Pancreas (tissue), 10 donors: ENCODE data around the gene CATSPERB. TPM values are rescaled to one million over a fixed set of nuclear protein-coding genes. Genes with fewer than 3 reads are reported as not detected.

Source experiments
- ATAC-seq, 4 donors: fragments of 200-7000 bp; cut with Tn5 transposase; one replicate each; pipeline versions ENCODE4 v1.8.0 to v1.9.1; 2020; ENCODE audit warnings: mild to moderate bottlenecking in 4 of 4, moderate library complexity in 4 of 4
- DNase-seq, 6 donors: peaks; one replicate each; pipeline ENCODE4 v3.0.0-alpha.2; 2020
- FAIRE-seq: peaks from 2 replicates; lab custom pipeline; 2012; peaks lifted over from hg19 to GRCh38; lab: Jason Lieb, UNC
- H3K27ac ChIP-seq, 4 donors: fragments of 200-600 bp; sonication (generic); 1 replicate in 3 of 4; 2 replicates in 1 of 4; pipeline versions ENCODE4 v1.5.0 to v1.8.0; 2020
- H3K27me3 ChIP-seq, 4 donors: fragments of 200-600 bp; one replicate each; pipeline ENCODE4 v1.8.0; 2021
- H3K36me3 ChIP-seq, 3 donors: fragments of 200-600 bp; sonication (generic) in 1 of 3; one replicate each; pipeline versions ENCODE4 v1.5.0 to v1.8.0; 2020 to 2021
- H3K4me1 ChIP-seq, 3 donors: fragments of 200-600 bp; one replicate each; pipeline ENCODE4 v1.8.0; 2021
- H3K4me3 ChIP-seq, 4 donors: fragments of 200-600 bp; sonication (generic) in 2 of 4; one replicate each; pipeline versions ENCODE4 v1.5.0 to v1.8.0; 2020 to 2021
- H3K9me3 ChIP-seq, 4 donors: fragments of 200-600 bp; one replicate each; pipeline ENCODE4 v1.8.0; 2021
- whole genome bisulfite sequencing, 2 donors: extraction: QIAGEN DNeasy Blood & Tissue Kit; methylation state at CpG; one replicate each; pipeline ENCODE4 v1.1.7; 2013; 5-methylcytosine and 5-hydroxymethylcytosine counted together
- intact Hi-C, 3 donors: fragments of 100-400 bp; cut with DNase I; formaldehyde crosslinking; loops; one replicate each; pipeline versions ENCODE4 v1.11.1 to v1.14.2; 2022
- polyA plus RNA-seq, 2 donors: library from polyadenylated mRNA; stranded (reverse); fragments of 200-250 nt; gene quantifications; one replicate each; pipeline ENCODE4 v1.2.3, GENCODE V29; 2013
- total RNA-seq, 6 donors: library from RNA; stranded (reverse); fragmentation: NEBNext Ultra II Directional in 4 of 6; extraction: Animal tissue kit (Norgen Biotek cat#: 25700) in 4 of 6; gene quantifications; one replicate each; pipeline versions ENCODE4 v1.2.1 to v1.2.4, GENCODE V29; 2021 to 2023
- TF ChIP-seq, protein P1 (sequence below), 4 donors: fragments of 200-600 bp; sonication (generic) in 3 of 4; IDR thresholded peaks; one replicate each; pipeline versions ENCODE4 v1.5.0 to v1.8.0; 2021; ENCODE audit warnings: antibody characterized with exemption in 4 of 4
- donor health status: healthy with polysubstance abuse.
- donor health status: DM: no; HTN: no; CAD: no; lungs with moderate emphysema.
- donor health status: DM: no; HTN: no; CAD: no.
- donor health status: control.
- donor health status: control.
- donor health status: Bipolar disorder and iron deficiency.
- donor health status: DM: yes; HTN: yes; CAD: no.
- donor health status: DM: no; HTN: no; CAD: no.
- donor health status: DM: no; HTN: no; CAD: no.
- donor health status: DM: yes; HTN: yes; CAD: no.

CATSPERB gene
- total and polyA plus RNA-seq, 8 donors = 6.0 to 40.0 (median 18.6) TPM

DNA sequence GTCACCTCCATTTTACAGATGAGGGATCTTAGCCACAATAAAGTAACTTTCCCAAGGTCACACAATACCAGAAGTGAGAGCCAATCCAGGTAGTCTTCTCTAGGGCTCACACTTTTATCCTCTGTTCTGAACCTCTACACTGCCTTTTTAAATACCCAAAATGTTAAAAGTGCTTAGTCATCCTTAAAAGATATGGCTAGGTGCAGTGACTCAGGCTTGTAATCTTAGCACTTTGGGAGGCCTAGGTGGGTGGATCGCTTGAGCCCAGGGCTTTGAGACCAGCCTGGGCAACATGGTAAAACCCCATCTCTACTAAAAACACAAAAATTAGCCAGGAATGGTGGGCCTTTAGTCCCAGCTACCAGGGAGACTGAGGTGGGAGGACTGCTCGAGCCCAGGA is 117.7 kb downstream of the CATSPERB start:
- Histone ChIP-seq H3K27ac (no peak overlapping the region), H3K9me3 (no peaks in the 10 kb centered on the region), H3K36me3 (no peaks in the 10 kb centered on the region), H3K27me3 (no peaks in the 10 kb centered on the region), H3K4me1 (no peaks in the 10 kb centered on the region), H3K4me3 (no peak overlapping the region)
- no peak for FAIRE-seq
- ATAC-seq = no peak
- TF ChIP-seq, protein P1, sequence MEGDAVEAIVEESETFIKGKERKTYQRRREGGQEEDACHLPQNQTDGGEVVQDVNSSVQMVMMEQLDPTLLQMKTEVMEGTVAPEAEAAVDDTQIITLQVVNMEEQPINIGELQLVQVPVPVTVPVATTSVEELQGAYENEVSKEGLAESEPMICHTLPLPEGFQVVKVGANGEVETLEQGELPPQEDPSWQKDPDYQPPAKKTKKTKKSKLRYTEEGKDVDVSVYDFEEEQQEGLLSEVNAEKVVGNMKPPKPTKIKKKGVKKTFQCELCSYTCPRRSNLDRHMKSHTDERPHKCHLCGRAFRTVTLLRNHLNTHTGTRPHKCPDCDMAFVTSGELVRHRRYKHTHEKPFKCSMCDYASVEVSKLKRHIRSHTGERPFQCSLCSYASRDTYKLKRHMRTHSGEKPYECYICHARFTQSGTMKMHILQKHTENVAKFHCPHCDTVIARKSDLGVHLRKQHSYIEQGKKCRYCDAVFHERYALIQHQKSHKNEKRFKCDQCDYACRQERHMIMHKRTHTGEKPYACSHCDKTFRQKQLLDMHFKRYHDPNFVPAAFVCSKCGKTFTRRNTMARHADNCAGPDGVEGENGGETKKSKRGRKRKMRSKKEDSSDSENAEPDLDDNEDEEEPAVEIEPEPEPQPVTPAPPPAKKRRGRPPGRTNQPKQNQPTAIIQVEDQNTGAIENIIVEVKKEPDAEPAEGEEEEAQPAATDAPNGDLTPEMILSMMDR (IDR thresholded peaks at IDR 0.05) = no peak
- no peak for DNase-seq
- intact Hi-C loops = no loop called here
- WGBS, 2 donors = 48 to 76% methylated on average over 2 of the region's 2 CpGs

DNA sequence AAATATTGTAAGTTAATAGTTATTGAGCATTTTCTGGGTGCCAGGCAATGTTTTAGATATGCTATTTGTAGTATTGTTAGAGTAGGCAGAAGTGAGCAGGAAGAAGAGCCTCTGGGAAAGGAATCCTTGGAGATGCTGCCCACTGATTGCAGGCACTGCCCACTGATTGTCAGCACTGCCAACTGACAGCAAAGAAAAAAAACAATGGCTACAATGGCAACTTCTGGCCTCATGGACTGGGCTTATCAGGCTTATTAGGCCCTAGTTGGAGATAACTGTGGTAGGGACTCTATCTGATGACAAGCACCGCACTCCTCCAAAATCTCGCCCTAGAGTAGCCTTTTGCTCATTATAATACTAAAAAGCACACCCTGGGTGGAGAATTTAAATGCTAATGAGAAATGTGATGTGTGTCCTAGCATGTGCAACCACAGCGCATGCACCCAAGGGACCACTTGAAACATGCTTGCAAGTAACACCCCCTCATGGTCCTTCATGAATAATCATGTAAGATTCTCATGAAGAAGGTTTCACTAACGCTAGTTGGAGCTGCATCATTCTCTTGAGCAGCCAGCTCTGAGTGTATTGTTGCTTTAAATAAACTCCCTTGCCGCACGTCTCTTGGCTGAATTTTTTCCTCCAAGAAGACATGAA is 118.3 kb downstream of the CATSPERB start:
- Histone ChIP-seq H3K9me3 (no peaks in the 10 kb centered on the region), H3K4me1 (no peaks in the 10 kb centered on the region), H3K36me3 (no peaks in the 10 kb centered on the region), H3K27me3 (no peaks in the 10 kb centered on the region), H3K4me3 (no peak overlapping the region), H3K27ac (no peak overlapping the region)
- intact Hi-C loops = no loop called here
- 96 to 97% methylated on average over 6 of the region's 6 CpGs for WGBS, 2 donors
- DNase-seq = no peak
- TF ChIP-seq, protein P1 (IDR thresholded peaks at IDR 0.05) = no peak
- FAIRE-seq = no peak
- ATAC-seq = no peak

DNA sequence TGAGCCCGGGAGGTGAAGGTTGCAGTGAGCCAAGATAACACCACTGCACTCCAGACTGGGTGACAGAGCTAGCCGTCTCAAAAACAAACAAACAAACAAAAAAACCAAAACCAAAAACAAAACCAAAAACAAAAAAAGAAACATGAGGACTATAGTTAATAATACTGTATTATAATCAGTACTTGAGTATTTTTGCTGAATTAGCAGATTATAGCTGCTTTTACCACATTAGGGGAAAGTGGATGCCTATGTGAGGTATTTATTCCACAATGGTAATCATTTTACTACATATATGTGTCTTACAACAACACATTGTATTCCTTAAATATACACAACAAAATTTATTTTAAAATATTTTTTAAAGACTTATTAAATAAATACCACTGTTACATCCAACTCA is 120.4 kb downstream of the CATSPERB start:
- H3K4me1 ChIP-seq = no peaks in the 10 kb centered on the region
- TF ChIP-seq, protein P1 (IDR thresholded peaks at IDR 0.05) = no peak
- no peak for DNase-seq
- WGBS, 2 donors = 67 to 69% methylated on average over 2 of the region's 2 CpGs
- no peak overlapping the region for H3K27ac ChIP-seq
- H3K36me3 ChIP-seq = peaks cover 0 to 4% (median 2%) of the 10 kb centered on the region in 3 donors
- intact Hi-C loops = no loop called here
- ATAC-seq = no peak
- no peak overlapping the region for H3K4me3 ChIP-seq
- no peaks in the 10 kb centered on the region for H3K27me3 ChIP-seq
- no peaks in the 10 kb centered on the region for H3K9me3 ChIP-seq
- FAIRE-seq = no peak

DNA sequence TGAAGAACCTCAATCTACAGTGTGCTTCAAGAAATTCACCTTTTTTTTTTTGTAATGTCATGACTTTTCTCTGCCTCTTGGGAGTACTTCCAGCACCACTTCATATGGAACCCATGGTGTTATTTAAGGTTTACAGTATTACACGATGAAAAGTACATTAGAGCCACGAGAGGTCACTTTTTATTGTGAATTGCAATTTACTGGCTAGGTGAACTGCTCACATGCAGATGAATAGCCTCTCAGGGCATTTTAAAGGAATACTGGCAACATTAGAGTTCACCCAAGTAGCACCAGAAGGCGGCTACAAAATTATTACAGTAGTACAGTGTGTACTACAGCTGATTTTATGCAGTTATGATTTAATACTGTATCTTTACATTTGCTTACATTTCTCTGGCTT is 122.7 kb downstream of the CATSPERB start:
- FAIRE-seq (no peak), ATAC-seq (no peak)
- 73 to 86% methylated on average over 3 of the region's 3 CpGs for WGBS, 2 donors

More for the DNA sequence above, 122.7 kb downstream of the CATSPERB start:
- Histone ChIP-seq H3K9me3 (no peaks in the 10 kb centered on the region), H3K4me1 (no peaks in the 10 kb centered on the region), H3K27ac (no peak overlapping the region), H3K27me3 (no peaks in the 10 kb centered on the region), H3K36me3 (peaks cover 0 to 4% (median 3%) of the 10 kb centered on the region in 3 donors), H3K4me3 (no peak overlapping the region)
- TF ChIP-seq, protein P1 (IDR thresholded peaks at IDR 0.05) = no peak
- no peak for DNase-seq
- intact Hi-C loops = no loop called here
